Left colon (tissue), 2 donors: Measurements from ENCODE around the gene ITGAE. TPM values are rescaled to one million over a fixed set of nuclear protein-coding genes. Genes with fewer than 3 reads are reported as not detected.
"Not testable (repeated sequence)": the region's sequence is repeated elsewhere in the genome, so short reads cannot be mapped to it uniquely, and the experiment has no call there.

Experiments
- ATAC-seq: fragments of 200-7000 bp; cut with Tn5 transposase; one replicate; pipeline ENCODE4 v1.9.1; 2020; ENCODE audit warnings: mild to moderate bottlenecking, moderate library complexity
- DNase-seq, 2 donors: peaks; one replicate each; pipeline ENCODE4 v3.0.0-alpha.2; 2020
- intact Hi-C, 2 donors: fragments of 100-400 bp; cut with DNase I in 1 of 2; cut with micrococcal nuclease in 1 of 2; formaldehyde crosslinking; loops; one replicate each; pipeline versions ENCODE4 v1.11.2 to v1.14.0; 2022; cut with DNase I, micrococcal nuclease
- total RNA-seq, 2 donors: library from RNA; stranded (reverse); fragmentation: NEBNext Ultra II Directional; extraction: Animal tissue kit (Norgen Biotek cat#: 25700); gene quantifications; one replicate each; pipeline ENCODE4 v1.2.1, GENCODE V29; 2021
- donor health status: DM: no; HTN: no; CAD: no.
- donor health status: DM: yes; HTN: yes; CAD: no.

The ITGAE gene
- total RNA-seq, 2 donors from 2014 or later = 15.6 to 16.2 TPM

- ATAC-seq (no peak), DNase-seq (no peak)
- intact Hi-C loops = no loop called here
Measured at GRCh38 chr17:3718201-3718600, 82.8 kb downstream of the ITGAE start.

DNA sequence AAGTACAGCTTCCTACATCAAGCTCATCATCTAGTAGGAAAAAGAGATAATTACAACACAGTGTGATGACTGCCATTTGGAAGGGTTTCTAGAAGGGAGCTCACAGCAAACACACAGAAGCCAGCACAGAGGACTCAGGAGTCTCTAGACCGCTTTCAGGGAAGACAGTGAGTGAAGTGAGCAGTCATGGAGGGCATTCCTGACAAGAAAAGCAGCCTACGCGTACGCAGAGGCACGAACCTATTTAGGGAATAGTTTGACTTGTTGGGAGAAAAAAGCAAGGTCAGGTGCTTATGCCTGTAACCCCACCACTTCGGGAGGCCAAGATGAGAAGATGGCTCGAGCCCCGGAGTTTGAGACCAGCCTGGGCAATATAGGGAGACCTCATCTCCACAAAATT is 85.7 kb downstream of the ITGAE start:
- no peak for DNase-seq

DNA sequence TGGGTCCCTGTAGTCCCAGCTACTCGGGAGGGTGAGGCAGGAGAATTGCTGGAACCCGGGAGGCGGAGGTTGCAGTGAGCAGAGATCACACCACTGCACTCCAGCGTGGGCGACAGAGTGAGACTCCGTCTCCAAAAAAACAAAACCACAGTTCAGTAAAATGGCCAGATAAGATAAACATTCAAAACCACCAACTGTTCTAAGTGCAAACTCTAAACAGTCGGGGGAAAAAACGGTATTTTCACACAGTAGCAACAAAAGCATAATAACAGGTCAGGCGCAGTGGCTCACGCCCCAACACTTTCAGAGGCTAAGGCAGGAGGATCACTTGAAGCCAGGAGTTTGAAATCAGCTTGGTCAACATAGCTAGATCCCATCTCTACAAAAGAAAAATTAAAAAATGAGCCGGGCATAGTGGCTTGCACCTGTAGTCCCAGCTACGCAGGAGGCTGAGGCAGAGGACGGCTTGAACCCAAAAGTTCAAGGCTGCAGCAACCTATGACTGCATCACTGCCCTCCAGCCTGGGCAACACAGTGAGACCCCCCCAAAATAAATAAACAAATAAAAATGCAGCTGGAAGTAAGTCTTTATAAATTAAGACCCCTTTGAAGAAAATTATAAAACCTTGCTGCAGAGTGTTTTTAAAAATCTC is 88.1 kb downstream of the ITGAE start:
- DNase-seq = no peak
- ATAC-seq = no peak

More for the DNA sequence above, 85.7 kb downstream of the ITGAE start:
- intact Hi-C loops = no loop called here
- no peak for ATAC-seq

DNA sequence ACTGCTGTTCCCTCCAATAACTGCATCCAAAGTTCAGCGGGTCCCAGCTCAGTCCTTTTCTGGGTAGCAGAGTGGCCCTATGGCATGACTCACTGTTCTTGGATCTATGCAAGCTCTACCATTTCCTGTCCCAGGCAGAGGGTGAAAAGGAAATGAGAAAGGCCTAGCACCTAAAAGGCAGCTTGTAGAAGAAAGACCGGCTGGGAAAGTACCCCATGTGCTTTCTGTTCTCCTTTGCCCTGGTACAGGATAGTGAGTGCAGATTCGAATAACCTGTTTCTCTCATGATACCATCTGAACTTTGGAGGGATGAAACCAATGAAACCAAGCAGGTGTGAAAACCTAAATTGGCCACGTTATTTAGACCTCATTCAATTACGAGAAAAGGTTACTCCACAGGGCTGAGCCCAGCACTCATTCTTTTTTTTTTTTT is 90.0 kb downstream of the ITGAE start:
- ATAC-seq (peak; percentile 60), DNase-seq (no peak)
- intact Hi-C loops = no loop called here

More for the DNA sequence above, 88.1 kb downstream of the ITGAE start:
- intact Hi-C loops = no loop called here

- DNase-seq = no peak
- ATAC-seq = no peak
- intact Hi-C loops = no loop called here
Measured at GRCh38 chr17:3708366-3708765, 92.6 kb downstream of the ITGAE start.

DNA sequence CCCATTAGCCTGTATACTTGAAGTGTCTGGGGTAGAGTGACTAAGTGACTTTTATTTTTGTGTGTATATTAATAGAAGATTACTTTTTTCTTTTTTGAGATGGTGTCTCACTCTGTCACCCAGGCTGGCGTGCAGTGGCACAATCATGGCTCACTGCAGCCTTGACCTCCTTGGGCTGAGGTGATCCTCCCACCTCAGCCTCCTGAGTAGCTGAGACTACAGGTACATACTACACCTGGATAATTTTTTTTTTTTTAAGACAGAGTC is 95.3 kb downstream of the ITGAE start:
- ATAC-seq, intact Hi-C loops, DNase-seq: not testable (repeated sequence)

- intact Hi-C loops = no loop called here
- ATAC-seq = no peak
- no peak for DNase-seq
Measured at GRCh38 chr17:3704931-3705717, 95.9 kb downstream of the ITGAE start.

DNA sequence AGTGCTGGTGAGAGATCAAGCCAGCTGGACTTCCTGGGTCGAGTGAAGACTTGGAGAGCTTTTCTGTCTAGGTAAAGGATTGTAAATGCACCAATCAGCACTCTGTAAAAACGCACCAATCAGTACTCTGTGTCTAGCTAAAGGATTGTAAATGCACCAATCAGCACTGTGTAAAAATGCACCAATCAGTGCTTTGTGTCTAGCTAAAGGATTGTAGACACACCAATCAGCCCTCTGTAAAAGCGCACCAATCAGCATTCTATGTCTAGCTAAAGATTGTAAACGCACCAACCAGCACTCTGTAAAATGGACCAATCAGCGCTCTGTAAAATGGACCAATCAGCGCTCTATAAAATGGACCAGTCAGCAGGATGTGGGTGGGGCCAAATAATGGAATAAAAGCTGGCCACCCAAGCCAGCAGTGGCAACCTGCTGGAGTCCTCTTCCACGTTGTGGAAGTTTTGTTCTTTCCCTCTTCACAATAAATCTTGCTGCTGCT is 98.9 kb downstream of the ITGAE start:
- ATAC-seq, intact Hi-C loops: not testable (repeated sequence)

DNA sequence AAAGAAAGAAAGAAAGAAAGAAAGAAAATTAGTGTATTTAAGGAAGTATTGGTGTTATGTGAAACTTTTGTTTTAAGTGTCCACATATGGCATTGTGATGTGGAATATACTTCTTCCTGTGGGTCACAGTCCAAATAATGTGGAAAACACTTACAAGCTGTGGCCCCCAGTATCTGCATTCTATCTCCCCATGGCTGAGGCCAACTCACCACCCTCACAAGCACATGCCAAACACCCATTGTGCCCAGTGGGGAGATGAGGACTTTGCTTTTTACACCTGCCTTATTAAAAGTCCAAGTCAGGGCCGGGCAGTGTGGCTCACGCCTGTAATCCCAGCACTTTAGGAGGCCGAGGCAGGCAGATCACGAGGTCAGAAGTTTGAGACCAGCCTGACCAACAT is 101.0 kb downstream of the ITGAE start:
- DNase-seq (no peak), ATAC-seq (no peak)
- intact Hi-C loops = no loop called here

More for the DNA sequence above, 98.9 kb downstream of the ITGAE start:
- not testable (repeated sequence) for DNase-seq

- no peak for DNase-seq
- ATAC-seq = no peak
- intact Hi-C loops = no loop called here
Measured at GRCh38 chr17:3698139-3698538, 102.8 kb downstream of the ITGAE start.

- intact Hi-C loops = no loop called here
- no peak for DNase-seq
Measured at GRCh38 chr17:3697103-3697476, 103.9 kb downstream of the ITGAE start.

GRCh38 chr17:3695723-3696411 is 105.1 kb downstream of the ITGAE start, which contains the start of gene P2RX5:
P2RX5 (minus strand) TSS chr17:3696155; CDS start chr17:3696005, 150 bp downstream.
- intact Hi-C loops = no loop called here

More at GRCh38 chr17:3697103-3697476, 103.9 kb downstream of the ITGAE start:
- no peak for ATAC-seq

GRCh38 chr17:3695129-3695722 is 105.8 kb downstream of the ITGAE start:
- ATAC-seq (peak; percentile 26), DNase-seq (no peak)
- intact Hi-C loops = no loop called here

More at GRCh38 chr17:3695723-3696411, 105.1 kb downstream of the ITGAE start, which contains the start of gene P2RX5:
- DNase-seq (peak in 1 of 2 donors; percentile 41), ATAC-seq (peak; percentile 48)

DNA sequence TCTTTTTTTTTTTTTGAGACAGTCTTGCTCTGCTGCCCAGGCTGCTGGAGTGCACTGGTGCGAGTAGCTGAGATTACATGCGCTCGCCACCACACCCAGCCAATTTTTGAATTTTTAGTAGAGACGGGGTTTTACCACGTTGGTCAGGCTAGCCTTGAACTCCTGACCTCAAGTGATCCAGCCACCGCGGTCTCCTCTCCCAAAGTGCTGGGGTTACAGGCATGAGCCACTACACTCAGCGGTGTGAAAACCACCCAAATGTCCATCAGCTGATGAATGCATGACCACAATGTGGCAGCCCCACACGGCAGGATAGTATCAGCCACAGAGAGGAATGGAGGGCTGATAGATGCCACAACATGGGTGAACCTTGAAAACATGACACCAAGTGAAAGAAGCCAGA is 107.2 kb downstream of the ITGAE start:
- DNase-seq (no peak), ATAC-seq (no peak)
- intact Hi-C loops = no loop called here

DNA sequence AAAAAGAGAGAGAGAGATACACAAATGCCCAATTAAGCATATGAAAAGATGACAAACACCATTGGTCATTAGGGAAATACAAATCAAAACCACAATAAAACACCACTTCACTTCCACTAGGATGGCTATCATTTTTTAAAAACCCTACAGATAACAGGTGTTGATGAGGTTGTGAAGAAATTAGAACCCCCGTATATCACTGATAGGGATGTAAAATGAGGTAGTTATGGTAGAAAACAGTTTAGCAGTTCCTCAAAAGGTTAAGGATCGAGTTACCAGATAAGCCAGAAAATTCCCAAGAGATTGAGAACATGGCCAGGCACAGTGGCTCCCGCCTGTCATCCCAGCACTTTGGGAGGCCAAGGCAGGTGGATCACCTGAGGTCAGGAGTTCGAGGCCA is 107.8 kb downstream of the ITGAE start:
- DNase-seq (no peak), ATAC-seq (no peak)
- intact Hi-C loops = no loop called here

- DNase-seq (no peak), ATAC-seq (no peak)
- intact Hi-C loops = no loop called here
Measured at GRCh38 chr17:3692346-3692745, 108.6 kb downstream of the ITGAE start.

DNA sequence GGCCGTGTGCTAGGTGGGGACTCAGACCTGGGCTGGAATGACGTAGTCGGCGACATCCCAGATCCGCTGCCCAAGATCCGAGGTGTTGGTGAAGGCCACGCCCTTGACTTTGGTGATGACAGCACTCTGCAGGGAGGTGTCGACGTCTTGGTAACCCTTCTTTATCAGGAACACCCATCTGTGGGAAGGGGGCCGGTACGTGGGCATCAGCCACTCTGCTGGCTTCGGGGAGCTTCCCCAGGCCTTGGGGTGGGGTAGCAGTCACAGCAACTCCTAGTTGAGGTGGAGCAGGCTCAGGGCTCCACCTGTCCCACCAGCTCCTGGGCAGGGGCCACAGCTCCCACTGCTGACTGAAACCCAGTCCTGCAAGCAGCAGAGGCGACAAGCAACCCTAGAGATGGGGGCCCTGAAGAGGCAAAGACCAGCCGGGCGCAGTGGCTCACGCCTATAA is 109.3 kb downstream of the ITGAE start:
- DNase-seq = no peak
- intact Hi-C loops = no loop called here

DNA sequence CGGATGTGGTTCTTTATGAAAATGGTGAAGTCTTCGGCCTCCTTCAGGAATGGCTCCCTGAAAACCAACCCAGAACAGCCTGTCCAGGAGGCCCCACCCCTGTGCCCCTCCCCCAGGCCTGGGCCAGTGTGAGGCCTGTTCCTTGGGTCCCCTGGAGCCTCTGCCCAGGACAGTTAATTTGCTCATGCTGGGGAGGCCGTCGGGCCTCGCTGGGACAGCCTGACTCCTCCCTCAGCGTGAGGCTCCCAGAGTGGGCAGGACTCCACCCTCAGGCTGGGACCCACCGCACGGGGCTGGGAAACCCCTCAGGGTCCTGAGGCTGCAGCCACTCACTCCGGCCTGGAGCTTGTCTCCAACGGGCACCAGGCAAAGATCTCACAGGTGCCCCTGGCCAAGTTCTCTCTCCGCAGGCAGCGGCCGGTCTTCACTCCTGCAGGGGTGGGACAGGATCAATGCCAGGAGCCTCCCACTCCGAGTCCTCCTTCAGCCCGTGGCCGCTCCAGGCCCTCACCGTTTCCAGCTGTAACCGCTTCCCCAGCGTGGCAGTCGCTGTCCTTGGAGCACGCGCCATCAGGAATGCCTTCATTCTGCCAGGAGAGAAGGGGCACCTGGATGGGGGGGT is 110.8 kb downstream of the ITGAE start:
- ATAC-seq (no peak), DNase-seq (no peak)
- intact Hi-C loops = no loop called here

More for the DNA sequence above, 109.3 kb downstream of the ITGAE start:
- ATAC-seq = no peak
